GM18861 (cell line): ENCODE measurements around the gene DEFB124.
"Not testable (repeated sequence)": the region's sequence is repeated elsewhere in the genome, so short reads cannot be mapped to it uniquely, and the experiment has no call there.

Experiments used
- ATAC-seq: cut with Tn5 transposase; IDR thresholded peaks from one replicate; pipeline ENCODE4 v1.9.1; 2021; ENCODE audit not compliant: unreplicated experiment

The DEFB124 gene

GRCh38 chr20:31427576-31427975, 47.4 kb downstream of the DEFB124 start:
- ATAC-seq = not testable (repeated sequence)

- ATAC-seq = not testable (repeated sequence)
Measured at GRCh38 chr20:31426891-31427551, 47.9 kb downstream of the DEFB124 start.

DNA sequence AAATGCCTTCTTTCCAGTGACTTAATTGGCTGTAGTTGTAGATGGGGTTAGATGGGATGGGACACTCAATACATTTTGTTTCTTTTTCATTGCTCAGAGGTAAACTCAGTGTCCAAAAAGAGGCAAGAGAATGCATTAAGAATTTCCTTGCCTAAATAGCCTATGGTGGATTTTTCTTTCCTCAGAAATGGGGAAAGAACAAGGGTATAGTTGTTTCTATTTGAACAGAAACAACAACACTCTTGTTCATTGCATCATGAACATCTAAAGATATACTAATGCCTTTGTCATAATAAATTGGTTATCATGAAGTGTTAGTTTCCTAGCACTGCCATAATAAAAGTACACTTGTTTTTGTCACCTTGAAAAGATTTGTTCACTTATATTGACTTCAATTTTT, 49.1 kb downstream of the DEFB124 start:
- no peak for ATAC-seq

GRCh38 chr20:31418307-31418706, 56.6 kb downstream of the DEFB124 start:
- ATAC-seq = no peak

- no peak for ATAC-seq
Measured at GRCh38 chr20:31415653-31416052, 59.3 kb downstream of the DEFB124 start.
